Measurements from ENCODE around the gene PRKCA.
"Not testable (repeated sequence)": the region's sequence is repeated elsewhere in the genome, so short reads cannot be mapped to it uniquely, and the experiment has no call there.

The PRKCA gene

GRCh38 chr17:66348584-66349165, 46.3 kb downstream of the PRKCA start:
- no peaks in the 10 kb centered on the region for H3K9me3 Mint-ChIP-seq
- peaks cover 5% of the 10 kb centered on the region for H3K36me3 Mint-ChIP-seq
- no peak overlapping the region for H3K4me3 Mint-ChIP-seq
- DNase-seq (ENCODE audit: low spot score in 2 of 2): no peak
- ATAC-seq: peak; percentile 74
- peak overlapping the region; percentile 12 for H3K27ac Mint-ChIP-seq
- H3K4me1 Mint-ChIP-seq: peaks cover 34% of the 10 kb centered on the region

GRCh38 chr17:66349521-66350254, 47.3 kb downstream of the PRKCA start:
- Mint-ChIP-seq H3K4me3 (no peak overlapping the region), H3K9me3 (no peaks in the 10 kb centered on the region), H3K36me3 (peaks cover 5% of the 10 kb centered on the region), H3K27ac (peak overlapping the region; percentile 63), H3K4me1 (peaks cover 44% of the 10 kb centered on the region)
- ATAC-seq (no peak), DNase-seq (ENCODE audit: low spot score in 2 of 2) (no peak)

GRCh38 chr17:66350576-66350975, 48.2 kb downstream of the PRKCA start:
- not testable (repeated sequence) for H3K36me3 Mint-ChIP-seq; H3K27ac Mint-ChIP-seq; ATAC-seq; H3K9me3 Mint-ChIP-seq; DNase-seq (ENCODE audit: low spot score in 2 of 2); H3K4me3 Mint-ChIP-seq
- peaks cover 44% of the 10 kb centered on the region for H3K4me1 Mint-ChIP-seq

- H3K27ac Mint-ChIP-seq: no peak overlapping the region
- ATAC-seq: no peak
- H3K4me3 Mint-ChIP-seq: no peak overlapping the region
- peaks cover 44% of the 10 kb centered on the region for H3K4me1 Mint-ChIP-seq
- no peaks in the 10 kb centered on the region for H3K9me3 Mint-ChIP-seq
- DNase-seq (ENCODE audit: low spot score in 2 of 2): no peak
- peaks cover 5% of the 10 kb centered on the region for H3K36me3 Mint-ChIP-seq
These were observed 48.6 kb downstream of the PRKCA start for GRCh38 chr17:66351033-66351432.

GRCh38 chr17:66351701-66352100, 49.3 kb downstream of the PRKCA start:
- H3K4me3 Mint-ChIP-seq: no peak overlapping the region
- no peak for DNase-seq (ENCODE audit: low spot score in 2 of 2)
- no peak for ATAC-seq
- H3K4me1 Mint-ChIP-seq: peaks cover 44% of the 10 kb centered on the region
- no peak overlapping the region for H3K27ac Mint-ChIP-seq
- no peaks in the 10 kb centered on the region for H3K9me3 Mint-ChIP-seq
- peaks cover 5% of the 10 kb centered on the region for H3K36me3 Mint-ChIP-seq

GRCh38 chr17:66353937-66354401, 51.6 kb downstream of the PRKCA start:
- H3K4me1 Mint-ChIP-seq: peaks cover 37% of the 10 kb centered on the region

GRCh38 chr17:66354472-66354871, 52.1 kb downstream of the PRKCA start:
- Mint-ChIP-seq H3K36me3 (peaks cover 5% of the 10 kb centered on the region), H3K9me3 (no peaks in the 10 kb centered on the region), H3K4me1 (peaks cover 32% of the 10 kb centered on the region), H3K27ac (no peak overlapping the region), H3K4me3 (no peak overlapping the region)
- DNase-seq (ENCODE audit: low spot score in 2 of 2): no peak
- ATAC-seq: no peak

More at GRCh38 chr17:66353937-66354401, 51.6 kb downstream of the PRKCA start:
- H3K36me3 Mint-ChIP-seq: peaks cover 5% of the 10 kb centered on the region
- no peak overlapping the region for H3K27ac Mint-ChIP-seq
- no peaks in the 10 kb centered on the region for H3K9me3 Mint-ChIP-seq
- H3K4me3 Mint-ChIP-seq: no peak overlapping the region
- DNase-seq (ENCODE audit: low spot score in 2 of 2) (no peak), ATAC-seq (no peak)

GRCh38 chr17:66354981-66355380, 52.6 kb downstream of the PRKCA start:
- H3K4me1 Mint-ChIP-seq: peaks cover 27% of the 10 kb centered on the region
- no peaks in the 10 kb centered on the region for H3K9me3 Mint-ChIP-seq

GRCh38 chr17:66355510-66355909, 53.1 kb downstream of the PRKCA start:
- no peak for ATAC-seq
- no peak for DNase-seq (ENCODE audit: low spot score in 2 of 2)
- Mint-ChIP-seq H3K9me3 (no peaks in the 10 kb centered on the region), H3K4me1 (peaks cover 30% of the 10 kb centered on the region), H3K27ac (no peak overlapping the region), H3K36me3 (peaks cover 5% of the 10 kb centered on the region), H3K4me3 (no peak overlapping the region)

More at GRCh38 chr17:66354981-66355380, 52.6 kb downstream of the PRKCA start:
- Mint-ChIP-seq H3K27ac (no peak overlapping the region), H3K36me3 (peaks cover 5% of the 10 kb centered on the region), H3K4me3 (no peak overlapping the region)
- no peak for DNase-seq (ENCODE audit: low spot score in 2 of 2)
- no peak for ATAC-seq

GRCh38 chr17:66357037-66357436, 54.6 kb downstream of the PRKCA start:
- no peak for DNase-seq (ENCODE audit: low spot score in 2 of 2)
- no peak overlapping the region for H3K27ac Mint-ChIP-seq
- H3K4me3 Mint-ChIP-seq: no peak overlapping the region
- peaks cover 4% of the 10 kb centered on the region for H3K36me3 Mint-ChIP-seq
- no peak for ATAC-seq
- H3K4me1 Mint-ChIP-seq: peaks cover 27% of the 10 kb centered on the region
- H3K9me3 Mint-ChIP-seq: no peaks in the 10 kb centered on the region

GRCh38 chr17:66359351-66359750, 56.9 kb downstream of the PRKCA start:
- H3K4me1 Mint-ChIP-seq: peaks cover 17% of the 10 kb centered on the region
- no peak overlapping the region for H3K4me3 Mint-ChIP-seq
- H3K9me3 Mint-ChIP-seq: no peaks in the 10 kb centered on the region
- no peak for DNase-seq (ENCODE audit: low spot score in 2 of 2)
- H3K36me3 Mint-ChIP-seq: no peaks in the 10 kb centered on the region
- no peak overlapping the region for H3K27ac Mint-ChIP-seq
- no peak for ATAC-seq

GRCh38 chr17:66360961-66361565, 58.6 kb downstream of the PRKCA start:
- H3K9me3 Mint-ChIP-seq; H3K27ac Mint-ChIP-seq; H3K36me3 Mint-ChIP-seq; ATAC-seq; DNase-seq (ENCODE audit: low spot score in 2 of 2); H3K4me3 Mint-ChIP-seq: not testable (repeated sequence)
- H3K4me1 Mint-ChIP-seq: peaks cover 30% of the 10 kb centered on the region

- ATAC-seq: no peak
- Mint-ChIP-seq H3K4me3 (peak overlapping the region; percentile 42), H3K27ac (peak overlapping the region; percentile 73), H3K36me3 (no peaks in the 10 kb centered on the region), H3K4me1 (peaks cover 37% of the 10 kb centered on the region), H3K9me3 (no peaks in the 10 kb centered on the region)
- no peak for DNase-seq (ENCODE audit: low spot score in 2 of 2)
These were observed 62.1 kb downstream of the PRKCA start for GRCh38 chr17:66364508-66364907.

GRCh38 chr17:66364990-66365490, 62.6 kb downstream of the PRKCA start:
- Mint-ChIP-seq H3K4me3 (peak overlapping the region; percentile 42), H3K36me3 (peaks cover 4% of the 10 kb centered on the region), H3K9me3 (no peaks in the 10 kb centered on the region), H3K4me1 (peaks cover 37% of the 10 kb centered on the region), H3K27ac (peak overlapping the region; percentile 73)
- ATAC-seq (peak; percentile 40), DNase-seq (ENCODE audit: low spot score in 2 of 2) (no peak)

- DNase-seq (ENCODE audit: low spot score in 2 of 2) (no peak), ATAC-seq (no peak)
- no peaks in the 10 kb centered on the region for H3K9me3 Mint-ChIP-seq
- H3K27ac Mint-ChIP-seq: peak overlapping the region; percentile 8
- H3K4me3 Mint-ChIP-seq: no peak overlapping the region
- peaks cover 7% of the 10 kb centered on the region for H3K36me3 Mint-ChIP-seq
- peaks cover 28% of the 10 kb centered on the region for H3K4me1 Mint-ChIP-seq
These were observed 63.5 kb downstream of the PRKCA start for GRCh38 chr17:66365903-66366302.

Measured in stimulated activated effector memory CD8-positive, alpha-beta T cell treated with anti-CD3 and anti-CD28 coated beads, Interleukin-12 subunit alpha, Interleukin-12 subunit beta, amount 100 ng/mL, for 72 hours (primary cell).